ENCODE data around the gene TAF3.

The TAF3 gene

DNA sequence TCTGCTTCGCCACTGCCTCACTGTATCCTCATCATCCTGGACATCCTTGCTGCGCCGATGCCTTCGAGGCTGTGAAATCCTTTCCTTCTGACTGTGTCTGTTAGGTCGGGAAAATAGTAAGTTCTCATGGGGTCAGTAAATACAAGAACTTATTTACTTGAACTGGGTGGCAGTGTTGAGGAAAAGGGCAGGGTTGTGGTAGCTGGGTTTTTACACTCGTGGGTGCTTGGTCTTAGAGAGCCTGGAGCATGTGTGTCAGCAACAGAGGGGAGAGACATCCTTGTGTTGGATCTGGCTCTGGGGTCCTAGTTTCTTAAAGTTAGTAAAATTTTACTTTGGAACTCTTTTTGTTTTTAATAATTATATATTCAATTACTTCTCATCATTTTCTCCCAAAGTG is 123.3 kb downstream of the TAF3 start:
- no peak overlapping the region for H3K4me3 ChIP-seq (ENCODE audit: low read depth, low read length)
- H3K27ac ChIP-seq (ENCODE audit: extremely low read depth, low read depth, low read length) = no peak overlapping the region
- ChIA-PET CTCF (interaction anchor here (0.6 kb wide), 1 partner anchor 255 kb away, joined by 4 read pairs; no protein-coding TSS in a partner anchor), POLR2A (no interaction called here)
- TF ChIP-seq, protein P1, sequence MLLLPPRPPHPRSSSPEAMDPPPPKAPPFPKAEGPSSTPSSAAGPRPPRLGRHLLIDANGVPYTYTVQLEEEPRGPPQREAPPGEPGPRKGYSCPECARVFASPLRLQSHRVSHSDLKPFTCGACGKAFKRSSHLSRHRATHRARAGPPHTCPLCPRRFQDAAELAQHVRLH (tag by site-specific recombination; IDR thresholded peaks at IDR 0.05) = no peak
- no peaks in the 10 kb centered on the region for H3K9me3 ChIP-seq (ENCODE audit: control insufficient read depth, insufficient read depth, low read depth, low read length)
- H3K36me3 ChIP-seq (ENCODE audit: control insufficient read depth in 2 of 2, insufficient read depth in 1 of 2, low read length in 2 of 2) = no peaks in the 10 kb centered on the region
- H3K4me1 ChIP-seq (ENCODE audit: control insufficient read depth, insufficient read depth, low read length) = peaks cover 4% of the 10 kb centered on the region

DNA sequence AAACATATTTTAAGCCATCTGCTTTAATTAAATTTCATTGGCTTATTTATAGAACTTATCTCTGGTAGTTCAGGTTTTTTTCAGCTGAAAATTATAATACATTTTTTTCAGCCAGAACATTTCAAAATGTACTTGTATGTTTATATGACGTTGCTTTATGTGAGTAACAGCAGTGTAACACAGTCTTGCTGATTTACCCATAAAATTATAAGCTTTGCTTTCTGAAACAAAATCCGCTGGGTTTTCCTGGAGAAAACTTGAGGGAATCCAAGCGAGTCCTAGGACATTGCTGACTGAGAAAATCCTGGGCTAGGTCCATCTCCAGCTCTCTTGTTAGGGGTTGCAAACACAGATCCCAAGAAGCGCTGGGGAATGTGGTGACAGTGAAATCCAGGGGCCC is 124.0 kb downstream of the TAF3 start:
- no peak overlapping the region for H3K27ac ChIP-seq (ENCODE audit: extremely low read depth, low read depth, low read length)
- POLR2A ChIA-PET = no interaction called here
- H3K4me1 ChIP-seq (ENCODE audit: control insufficient read depth, insufficient read depth, low read length) = peaks cover 4% of the 10 kb centered on the region
- no peak for TF ChIP-seq SP7 (tag by site-specific recombination; IDR thresholded peaks at IDR 0.05)
- TF ChIP-seq ZNF302 (tag by site-specific recombination; IDR thresholded peaks at IDR 0.05; ENCODE audit: low read depth) = no peak
- TF ChIP-seq KLF10 (tag by site-specific recombination; IDR thresholded peaks at IDR 0.05) = no peak
- H3K4me3 ChIP-seq (ENCODE audit: low read depth, low read length) = no peak overlapping the region
- no peaks in the 10 kb centered on the region for H3K9me3 ChIP-seq (ENCODE audit: control insufficient read depth, insufficient read depth, low read depth, low read length)
- H3K36me3 ChIP-seq (ENCODE audit: control insufficient read depth in 2 of 2, insufficient read depth in 1 of 2, low read length in 2 of 2) = no peaks in the 10 kb centered on the region
- CTCF ChIA-PET = interaction anchor here (0.6 kb wide), 3 partner anchors 44 to 1378 kb away, joined by 3 to 8 read pairs (median 4); no protein-coding TSS in a partner anchor

DNA sequence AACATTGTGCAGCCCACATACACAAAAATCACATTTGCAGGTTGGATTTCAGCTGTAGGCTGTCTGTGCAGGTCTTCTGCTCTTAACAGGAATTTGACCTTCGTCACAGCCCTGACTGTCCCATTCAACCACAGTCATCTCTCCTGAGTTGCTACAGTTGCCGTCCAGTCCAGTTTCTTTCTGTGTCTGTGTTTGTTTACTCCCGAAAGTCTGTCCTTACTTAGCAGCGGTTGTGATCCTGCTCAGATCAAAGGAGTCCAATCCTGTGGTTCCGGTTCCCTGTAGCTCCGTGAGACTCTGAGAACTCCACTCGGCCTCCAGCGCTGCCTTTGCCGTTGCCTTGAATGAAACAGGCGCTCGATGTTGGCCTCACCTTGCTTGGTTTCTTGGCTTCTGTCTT is 124.6 kb downstream of the TAF3 start:
- Histone ChIP-seq H3K9me3 (ENCODE audit: control insufficient read depth, insufficient read depth, low read depth, low read length) (no peaks in the 10 kb centered on the region), H3K4me3 (ENCODE audit: low read depth, low read length) (no peak overlapping the region), H3K36me3 (ENCODE audit: control insufficient read depth in 2 of 2, insufficient read depth in 1 of 2, low read length in 2 of 2) (no peaks in the 10 kb centered on the region), H3K27ac (ENCODE audit: extremely low read depth, low read depth, low read length) (no peak overlapping the region), H3K4me1 (ENCODE audit: control insufficient read depth, insufficient read depth, low read length) (peaks cover 4% of the 10 kb centered on the region)
- POLR2A ChIA-PET = no interaction called here
- no peak for TF ChIP-seq ZNF629 (tag by site-specific recombination; IDR thresholded peaks at IDR 0.05)
- no peak for TF ChIP-seq ZNF202 (tag by site-specific recombination; IDR thresholded peaks at IDR 0.05; ENCODE audit: borderline replicate concordance)
- no peak for TF ChIP-seq SP3 (tag by site-specific recombination; IDR thresholded peaks at IDR 0.05)
- TF ChIP-seq ZNF175 (tag by site-specific recombination; IDR thresholded peaks at IDR 0.05) = no peak
- CTCF ChIA-PET = interaction anchor here (0.6 kb wide), 1 partner anchor 43 kb away, joined by 8 read pairs; no protein-coding TSS in a partner anchor

DNA sequence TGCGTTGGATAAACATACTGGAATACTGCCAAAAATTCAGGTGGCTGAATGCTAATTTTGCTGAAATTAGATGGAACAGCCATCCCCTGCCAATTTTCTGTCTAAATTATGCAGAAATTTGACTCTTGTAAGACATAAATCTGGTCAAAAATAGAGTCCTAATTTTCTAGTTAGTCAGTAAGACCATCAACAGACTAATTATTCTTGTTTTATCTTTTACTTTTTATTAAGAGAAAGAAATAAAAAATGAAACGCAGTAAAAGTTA is 125.8 kb downstream of the TAF3 start:
- ChIA-PET CTCF (interaction anchor here (0.6 kb wide), 1 partner anchor 18 kb away, joined by 3 read pairs; no protein-coding TSS in a partner anchor), POLR2A (no interaction called here)
- H3K27ac ChIP-seq (ENCODE audit: extremely low read depth, low read depth, low read length) = no peak overlapping the region
- no peak overlapping the region for H3K4me3 ChIP-seq (ENCODE audit: low read depth, low read length)
- peaks cover 4% of the 10 kb centered on the region for H3K4me1 ChIP-seq (ENCODE audit: control insufficient read depth, insufficient read depth, low read length)
- no peaks in the 10 kb centered on the region for H3K36me3 ChIP-seq (ENCODE audit: control insufficient read depth in 2 of 2, insufficient read depth in 1 of 2, low read length in 2 of 2)
- no peaks in the 10 kb centered on the region for H3K9me3 ChIP-seq (ENCODE audit: control insufficient read depth, insufficient read depth, low read depth, low read length)
- TF ChIP-seq, protein P2, sequence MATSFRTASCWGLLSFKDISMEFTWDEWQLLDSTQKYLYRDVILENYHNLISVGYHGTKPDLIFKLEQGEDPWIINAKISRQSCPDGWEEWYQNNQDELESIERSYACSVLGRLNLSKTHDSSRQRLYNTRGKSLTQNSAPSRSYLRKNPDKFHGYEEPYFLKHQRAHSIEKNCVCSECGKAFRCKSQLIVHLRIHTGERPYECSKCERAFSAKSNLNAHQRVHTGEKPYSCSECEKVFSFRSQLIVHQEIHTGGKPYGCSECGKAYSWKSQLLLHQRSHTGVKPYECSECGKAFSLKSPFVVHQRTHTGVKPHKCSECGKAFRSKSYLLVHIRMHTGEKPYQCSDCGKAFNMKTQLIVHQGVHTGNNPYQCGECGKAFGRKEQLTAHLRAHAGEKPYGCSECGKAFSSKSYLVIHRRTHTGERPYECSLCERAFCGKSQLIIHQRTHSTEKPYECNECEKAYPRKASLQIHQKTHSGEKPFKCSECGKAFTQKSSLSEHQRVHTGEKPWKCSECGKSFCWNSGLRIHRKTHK (tag by site-specific recombination; IDR thresholded peaks at IDR 0.05) = no peak
- no peak for TF ChIP-seq ZNF223 (tag by site-specific recombination; IDR thresholded peaks at IDR 0.05)
- TF ChIP-seq ZNF843 (tag by site-specific recombination; IDR thresholded peaks at IDR 0.05) = no peak
- TF ChIP-seq SP3 (tag by site-specific recombination; IDR thresholded peaks at IDR 0.05) = no peak
- TF ChIP-seq MYNN (tag by site-specific recombination; IDR thresholded peaks at IDR 0.05; ENCODE audit: borderline replicate concordance) = no peak
- TF ChIP-seq ZNF561 (tag by site-specific recombination; IDR thresholded peaks at IDR 0.05; ENCODE audit: borderline replicate concordance) = no peak

DNA sequence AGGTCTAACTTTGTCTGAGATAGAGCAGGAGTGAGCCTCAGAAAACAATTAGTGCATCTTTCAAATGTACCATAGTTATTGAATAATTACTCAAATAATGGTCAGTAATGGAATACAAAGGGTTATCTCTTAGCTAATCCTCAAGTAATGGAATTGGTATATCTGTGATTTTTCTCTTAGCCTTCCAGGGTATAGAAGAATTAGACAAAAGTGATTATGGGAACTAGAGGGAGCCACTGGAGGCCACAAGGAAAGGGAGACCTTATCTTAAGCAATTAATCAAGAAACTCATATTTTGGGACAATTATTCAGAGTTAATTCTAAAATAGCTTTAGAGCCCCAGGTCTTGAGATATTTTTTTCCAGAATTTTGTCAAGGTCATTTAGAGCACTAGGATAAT is 126.2 kb downstream of the TAF3 start:
- ChIA-PET CTCF (interaction anchor here (0.6 kb wide), 1 partner anchor 18 kb away, joined by 3 read pairs; no protein-coding TSS in a partner anchor), POLR2A (no interaction called here)
- no peaks in the 10 kb centered on the region for H3K9me3 ChIP-seq (ENCODE audit: control insufficient read depth, insufficient read depth, low read depth, low read length)
- H3K36me3 ChIP-seq (ENCODE audit: control insufficient read depth in 2 of 2, insufficient read depth in 1 of 2, low read length in 2 of 2) = no peaks in the 10 kb centered on the region
- H3K4me1 ChIP-seq (ENCODE audit: control insufficient read depth, insufficient read depth, low read length) = peaks cover 4% of the 10 kb centered on the region
- H3K27ac ChIP-seq (ENCODE audit: extremely low read depth, low read depth, low read length) = no peak overlapping the region
- no peak overlapping the region for H3K4me3 ChIP-seq (ENCODE audit: low read depth, low read length)
- TF ChIP-seq ZNF660 (tag by site-specific recombination; IDR thresholded peaks at IDR 0.05) (no peak), ZNF112 (tag by site-specific recombination; IDR thresholded peaks at IDR 0.05) (no peak), ZNF561 (tag by site-specific recombination; IDR thresholded peaks at IDR 0.05; ENCODE audit: borderline replicate concordance) (no peak), ZNF140 (tag by site-specific recombination; IDR thresholded peaks at IDR 0.05) (no peak), ZNF24 (tag by site-specific recombination; IDR thresholded peaks at IDR 0.05) (no peak), ZFP41 (tag by site-specific recombination; IDR thresholded peaks at IDR 0.05; ENCODE audit: borderline replicate concordance) (no peak), IKZF3 (tag by site-specific recombination; IDR thresholded peaks at IDR 0.05) (no peak), ZNF274 (IDR thresholded peaks at IDR 0.05; ENCODE audit: low read length) (no peak), ZNF274 (tag by site-specific recombination; IDR thresholded peaks at IDR 0.05; ENCODE audit: borderline replicate concordance) (no peak), ZNF184 (tag by site-specific recombination; IDR thresholded peaks at IDR 0.05) (no peak), ZFP3 (tag by site-specific recombination; IDR thresholded peaks at IDR 0.05; ENCODE audit: low read depth) (no peak), ZNF837 (tag by site-specific recombination; IDR thresholded peaks at IDR 0.05) (no peak)
- TF ChIP-seq, protein P3, sequence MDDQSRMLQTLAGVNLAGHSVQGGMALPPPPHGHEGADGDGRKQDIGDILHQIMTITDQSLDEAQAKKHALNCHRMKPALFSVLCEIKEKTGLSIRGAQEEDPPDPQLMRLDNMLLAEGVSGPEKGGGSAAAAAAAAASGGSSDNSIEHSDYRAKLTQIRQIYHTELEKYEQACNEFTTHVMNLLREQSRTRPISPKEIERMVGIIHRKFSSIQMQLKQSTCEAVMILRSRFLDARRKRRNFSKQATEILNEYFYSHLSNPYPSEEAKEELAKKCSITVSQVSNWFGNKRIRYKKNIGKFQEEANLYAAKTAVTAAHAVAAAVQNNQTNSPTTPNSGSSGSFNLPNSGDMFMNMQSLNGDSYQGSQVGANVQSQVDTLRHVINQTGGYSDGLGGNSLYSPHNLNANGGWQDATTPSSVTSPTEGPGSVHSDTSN (CRISPR knock-in tag; IDR thresholded peaks at IDR 0.05) = no peak

All from HEK293 (cell line).